ENCODE results near the gene ALLC. TPM values are rescaled to one million over a fixed set of nuclear protein-coding genes. Genes with fewer than 3 reads are reported as not detected.

The ALLC gene
- total and polyA plus RNA-seq, 2 experiments from 2014 or later: not detected

GRCh38 chr2:3678212-3678611 lies 20.2 kb downstream of the ALLC start (continued):
- TF ChIP-seq, protein P1, sequence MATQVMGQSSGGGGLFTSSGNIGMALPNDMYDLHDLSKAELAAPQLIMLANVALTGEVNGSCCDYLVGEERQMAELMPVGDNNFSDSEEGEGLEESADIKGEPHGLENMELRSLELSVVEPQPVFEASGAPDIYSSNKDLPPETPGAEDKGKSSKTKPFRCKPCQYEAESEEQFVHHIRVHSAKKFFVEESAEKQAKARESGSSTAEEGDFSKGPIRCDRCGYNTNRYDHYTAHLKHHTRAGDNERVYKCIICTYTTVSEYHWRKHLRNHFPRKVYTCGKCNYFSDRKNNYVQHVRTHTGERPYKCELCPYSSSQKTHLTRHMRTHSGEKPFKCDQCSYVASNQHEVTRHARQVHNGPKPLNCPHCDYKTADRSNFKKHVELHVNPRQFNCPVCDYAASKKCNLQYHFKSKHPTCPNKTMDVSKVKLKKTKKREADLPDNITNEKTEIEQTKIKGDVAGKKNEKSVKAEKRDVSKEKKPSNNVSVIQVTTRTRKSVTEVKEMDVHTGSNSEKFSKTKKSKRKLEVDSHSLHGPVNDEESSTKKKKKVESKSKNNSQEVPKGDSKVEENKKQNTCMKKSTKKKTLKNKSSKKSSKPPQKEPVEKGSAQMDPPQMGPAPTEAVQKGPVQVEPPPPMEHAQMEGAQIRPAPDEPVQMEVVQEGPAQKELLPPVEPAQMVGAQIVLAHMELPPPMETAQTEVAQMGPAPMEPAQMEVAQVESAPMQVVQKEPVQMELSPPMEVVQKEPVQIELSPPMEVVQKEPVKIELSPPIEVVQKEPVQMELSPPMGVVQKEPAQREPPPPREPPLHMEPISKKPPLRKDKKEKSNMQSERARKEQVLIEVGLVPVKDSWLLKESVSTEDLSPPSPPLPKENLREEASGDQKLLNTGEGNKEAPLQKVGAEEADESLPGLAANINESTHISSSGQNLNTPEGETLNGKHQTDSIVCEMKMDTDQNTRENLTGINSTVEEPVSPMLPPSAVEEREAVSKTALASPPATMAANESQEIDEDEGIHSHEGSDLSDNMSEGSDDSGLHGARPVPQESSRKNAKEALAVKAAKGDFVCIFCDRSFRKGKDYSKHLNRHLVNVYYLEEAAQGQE (IDR thresholded peaks at IDR 0.05; ENCODE audit: unreplicated experiment): no peak

DNA sequence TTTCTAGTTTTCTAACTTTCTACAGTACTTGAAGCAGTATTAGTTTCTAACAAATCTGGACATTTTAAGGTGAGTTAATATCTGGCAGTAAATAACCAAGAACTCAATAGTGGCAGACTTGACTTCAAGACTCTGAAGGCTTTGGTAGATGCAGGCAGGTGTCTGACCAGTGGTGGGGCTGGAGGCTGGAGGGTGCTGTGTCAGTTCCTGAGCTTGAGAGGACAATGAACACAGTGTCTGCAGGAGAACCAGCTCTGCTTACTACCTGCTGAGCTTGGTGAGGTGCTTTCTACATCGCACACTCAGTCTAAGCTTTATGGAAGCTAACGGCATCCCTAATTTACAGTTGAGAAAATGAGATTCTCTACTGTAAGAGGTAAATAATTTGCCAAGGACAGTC lies 21.2 kb downstream of the ALLC start:
- no peak overlapping the region for H3K4me3 Mint-ChIP-seq
- Histone ChIP-seq H3F3A (replicated peaks; ENCODE audit: low read depth) (no peaks in the 10 kb centered on the region), H3K79me2 (replicated peaks; ENCODE audit: insufficient read depth) (no peaks in the 10 kb centered on the region), H4K20me1 (replicated peaks; ENCODE audit: insufficient read depth) (no peaks in the 10 kb centered on the region), H2AFZ (no peak overlapping the region), H3K27ac (ENCODE audit: low read depth) (no peak overlapping the region), H3K4me3 (no peak overlapping the region), H3K36me3 (ENCODE audit: insufficient read depth) (no peaks in the 10 kb centered on the region), H3K4me2 (no peak overlapping the region), H3K4me1 (ENCODE audit: insufficient read depth) (no peaks in the 10 kb centered on the region), H3K9me2 (ENCODE audit: insufficient read depth) (no peaks in the 10 kb centered on the region; the same call in 1 of the 2 replicates), H3K27me3 (ENCODE audit: insufficient read depth) (no peaks in the 10 kb centered on the region)
- H3K9me3 Mint-ChIP-seq: peaks cover 66% of the 10 kb centered on the region
- H3K4me1 Mint-ChIP-seq: no peaks in the 10 kb centered on the region
- peaks cover 3% of the 10 kb centered on the region for H3K27me3 Mint-ChIP-seq (ENCODE audit: insufficient read depth, low read depth, poor library complexity)
- ATAC-seq (no peak), DNase-seq (ENCODE audit: low spot score) (no peak)
- H3K36me3 Mint-ChIP-seq (ENCODE audit: low read depth): no peaks in the 10 kb centered on the region
- no peak overlapping the region for H3K27ac Mint-ChIP-seq
- no peak for TF ChIP-seq EZH2phosphoT487 (IDR thresholded peaks at IDR 0.05; ENCODE audit: unreplicated experiment)
- no peak for TF ChIP-seq EZH2 (IDR thresholded peaks at IDR 0.05; ENCODE audit: low read depth, unreplicated experiment)
- no peak for TF ChIP-seq ETS1 (IDR thresholded peaks at IDR 0.05)
- TF ChIP-seq, protein P2, sequence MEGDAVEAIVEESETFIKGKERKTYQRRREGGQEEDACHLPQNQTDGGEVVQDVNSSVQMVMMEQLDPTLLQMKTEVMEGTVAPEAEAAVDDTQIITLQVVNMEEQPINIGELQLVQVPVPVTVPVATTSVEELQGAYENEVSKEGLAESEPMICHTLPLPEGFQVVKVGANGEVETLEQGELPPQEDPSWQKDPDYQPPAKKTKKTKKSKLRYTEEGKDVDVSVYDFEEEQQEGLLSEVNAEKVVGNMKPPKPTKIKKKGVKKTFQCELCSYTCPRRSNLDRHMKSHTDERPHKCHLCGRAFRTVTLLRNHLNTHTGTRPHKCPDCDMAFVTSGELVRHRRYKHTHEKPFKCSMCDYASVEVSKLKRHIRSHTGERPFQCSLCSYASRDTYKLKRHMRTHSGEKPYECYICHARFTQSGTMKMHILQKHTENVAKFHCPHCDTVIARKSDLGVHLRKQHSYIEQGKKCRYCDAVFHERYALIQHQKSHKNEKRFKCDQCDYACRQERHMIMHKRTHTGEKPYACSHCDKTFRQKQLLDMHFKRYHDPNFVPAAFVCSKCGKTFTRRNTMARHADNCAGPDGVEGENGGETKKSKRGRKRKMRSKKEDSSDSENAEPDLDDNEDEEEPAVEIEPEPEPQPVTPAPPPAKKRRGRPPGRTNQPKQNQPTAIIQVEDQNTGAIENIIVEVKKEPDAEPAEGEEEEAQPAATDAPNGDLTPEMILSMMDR (conservative IDR thresholded peaks at IDR 0.05; ENCODE audit: low read depth in 2 of 2): no peak
- no peak for TF ChIP-seq CREB1 (CRISPR knock-in tag; IDR thresholded peaks at IDR 0.05; ENCODE audit: low read depth)
- no peak for TF ChIP-seq ZNF114 (CRISPR knock-in tag; IDR thresholded peaks at IDR 0.05)
- TF ChIP-seq POLR2AphosphoS5 (IDR thresholded peaks at IDR 0.05; ENCODE audit: low read depth): no peak
- TF ChIP-seq, protein P1 (IDR thresholded peaks at IDR 0.05; ENCODE audit: unreplicated experiment): no peak
- no peak for TF ChIP-seq ZNF331 (CRISPR knock-in tag; IDR thresholded peaks at IDR 0.05; ENCODE audit: low read depth)
- no peak for TF ChIP-seq JUNB (IDR thresholded peaks at IDR 0.05; ENCODE audit: unreplicated experiment)
- no peak for TF ChIP-seq STAT1 (IDR thresholded peaks at IDR 0.05; ENCODE audit: unreplicated experiment)

Data from GM23338 (cell line).